ENCODE measurements around the gene R3HDM2. TPM values are rescaled to one million over a fixed set of nuclear protein-coding genes. Genes with fewer than 3 reads are reported as not detected.

The R3HDM2 gene
- total and polyA plus RNA-seq, 2 of the 13 experiments (the other 11 are each of a cell fraction or from before 2014, with no cell fraction given), result 11.1 to 23.5 TPM

- TF ChIP-seq ZNF75D (CRISPR knock-in tag; IDR thresholded peaks at IDR 0.05; ENCODE audit: borderline replicate concordance) (no peak), ZIK1 (CRISPR knock-in tag; IDR thresholded peaks at IDR 0.05; ENCODE audit: borderline replicate concordance, low read depth) (no peak), SNAI1 (CRISPR knock-in tag; IDR thresholded peaks at IDR 0.05; ENCODE audit: borderline replicate concordance) (no peak), MTA1 (CRISPR knock-in tag; IDR thresholded peaks at IDR 0.05; ENCODE audit: borderline replicate concordance) (no peak), ZNF567 (CRISPR knock-in tag; IDR thresholded peaks at IDR 0.05; ENCODE audit: borderline replicate concordance) (peak; percentile 62; the same call in 1 of the 2 replicates), TOPORS (CRISPR knock-in tag; IDR thresholded peaks at IDR 0.05) (no peak), TIGD3 (CRISPR knock-in tag; IDR thresholded peaks at IDR 0.05; ENCODE audit: borderline replicate concordance) (no peak), SALL2 (CRISPR knock-in tag; IDR thresholded peaks at IDR 0.05) (0 out of 2 replicates have a peak, but pooled peaks have one; percentile 25), ZBTB10 (CRISPR knock-in tag; IDR thresholded peaks at IDR 0.05; ENCODE audit: borderline replicate concordance) (no peak), NFRKB (IDR thresholded peaks at IDR 0.05) (no peak), NR2F2 (IDR thresholded peaks at IDR 0.05; ENCODE audit: borderline replicate concordance, low read depth) (no peak), GTF3A (CRISPR knock-in tag; conservative IDR thresholded peaks at IDR 0.05) (no peak), MAFG (CRISPR knock-in tag; IDR thresholded peaks at IDR 0.05) (no peak), ZNF235 (CRISPR knock-in tag; IDR thresholded peaks at IDR 0.05; ENCODE audit: borderline replicate concordance) (peak; percentile 68; the same call in 1 of the 2 replicates), KAT7 (CRISPR knock-in tag; IDR thresholded peaks at IDR 0.05; ENCODE audit: borderline replicate concordance) (no peak), KLF11 (CRISPR knock-in tag; IDR thresholded peaks at IDR 0.05) (no peak), EHMT2 (IDR thresholded peaks at IDR 0.05; ENCODE audit: borderline replicate concordance, low read depth, low read length) (no peak), ZNF720 (CRISPR knock-in tag; IDR thresholded peaks at IDR 0.05) (no peak), ZKSCAN8 (CRISPR knock-in tag; IDR thresholded peaks at IDR 0.05; ENCODE audit: borderline replicate concordance) (no peak), KLF9 (CRISPR knock-in tag; IDR thresholded peaks at IDR 0.05; ENCODE audit: low read depth) (no peak), ZSCAN9 (CRISPR knock-in tag; IDR thresholded peaks at IDR 0.05; ENCODE audit: borderline replicate concordance) (no peak), TAF1 (CRISPR knock-in tag; IDR thresholded peaks at IDR 0.05) (no peak), ZNF331 (CRISPR knock-in tag; IDR thresholded peaks at IDR 0.05) (no peak), ZBED4 (CRISPR knock-in tag; IDR thresholded peaks at IDR 0.05; ENCODE audit: borderline replicate concordance) (no peak; the same call in 1 of the 2 replicates)
These were observed 28.4 kb upstream of the R3HDM2 start (continued) for GRCh38 chr12:57459055-57459749.
